HG02588 (cell line): Measurements from ENCODE around the gene OR51E1.
A peak's percentile ranks its signal among the peaks of the same experiment; 100 is the strongest.

Experiments
- ATAC-seq: cut with Tn5 transposase; IDR thresholded peaks from one replicate; pipeline ENCODE4 v1.9.1; 2021; ENCODE audit warnings: mild to moderate bottlenecking, moderate library complexity; ENCODE audit not compliant: unreplicated experiment

Gene OR51E1

GRCh38 chr11:4643682-4644081, at the start of gene OR51E1:
OR51E1 (plus strand) TSS chr11:4643982; CDS start chr11:4652527, 8,545 bp downstream.
- no peak for ATAC-seq

DNA sequence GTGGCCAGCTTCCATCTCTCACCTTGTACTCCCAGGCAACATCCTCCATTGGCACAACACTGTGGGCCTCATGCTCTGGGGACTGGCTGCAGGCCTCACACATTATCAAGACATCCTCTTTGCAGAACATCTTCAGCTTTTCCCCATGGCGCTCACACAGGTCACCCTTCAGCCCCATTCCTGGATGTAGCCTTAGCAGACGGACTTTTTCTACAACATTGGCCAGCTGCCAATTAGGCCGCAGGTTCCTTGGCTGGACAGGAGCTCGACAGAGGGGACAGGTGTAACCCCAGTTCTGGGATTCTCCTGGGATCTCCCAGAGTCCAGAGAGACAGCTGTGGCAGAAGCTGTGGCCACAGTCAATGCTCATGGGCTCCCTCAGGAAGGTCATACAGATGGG, 38.7 kb upstream of the OR51E1 start:
- ATAC-seq: no peak

DNA sequence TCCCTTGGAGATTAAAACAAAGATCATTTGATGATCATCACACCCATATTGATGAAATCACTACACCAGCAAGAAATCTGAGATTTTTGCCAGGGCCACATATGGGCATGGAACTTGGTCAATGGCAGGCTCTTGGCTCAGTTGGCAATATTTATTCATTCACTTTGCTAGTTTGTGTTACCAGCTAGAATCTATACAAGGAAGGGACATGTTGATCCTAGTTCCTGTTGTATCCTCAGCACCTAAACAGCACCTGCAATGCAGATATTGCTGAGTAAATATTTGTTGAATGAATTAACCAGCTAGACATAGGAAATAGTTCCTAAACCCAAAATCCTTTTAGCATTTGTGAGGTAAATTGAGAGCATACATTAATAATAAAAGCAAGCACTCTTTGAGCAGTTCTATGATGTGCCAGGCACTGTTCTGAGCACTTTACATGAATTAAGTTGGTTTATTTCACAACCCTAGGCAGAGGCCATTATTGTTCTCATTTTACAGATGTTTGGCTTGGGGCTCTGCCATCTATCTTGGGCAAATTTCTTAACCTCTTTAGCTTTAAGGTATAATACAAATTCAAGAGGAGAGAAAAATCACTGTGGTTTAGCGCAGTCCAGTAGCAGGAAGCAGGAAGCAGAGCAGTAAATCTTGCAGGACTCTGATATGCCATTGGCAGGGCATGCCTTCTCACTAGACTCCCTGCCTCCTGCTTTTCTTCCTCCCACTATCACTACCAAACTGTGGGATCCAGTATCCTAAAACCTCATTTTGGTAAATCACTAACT, 37.4 kb upstream of the OR51E1 start:
- no peak for ATAC-seq

DNA sequence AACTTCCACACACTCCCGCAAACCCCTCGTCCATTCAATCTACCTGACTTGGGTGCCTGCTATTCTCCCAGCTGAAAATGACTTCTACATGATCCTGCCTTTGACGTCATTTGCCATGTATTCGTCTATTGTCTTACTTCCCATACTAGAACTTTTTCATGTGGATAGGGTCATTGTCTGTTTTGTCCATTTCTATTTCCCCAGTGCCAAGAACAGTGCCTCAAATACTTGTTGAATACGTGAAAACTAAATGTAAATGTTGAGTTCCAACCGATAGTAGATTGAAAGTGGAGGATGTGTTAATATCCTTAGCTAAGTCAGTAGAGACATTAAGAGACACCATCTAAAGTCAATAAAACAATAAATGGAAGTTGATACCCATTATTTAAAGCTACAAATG, 36.7 kb upstream of the OR51E1 start:
- no peak for ATAC-seq

DNA sequence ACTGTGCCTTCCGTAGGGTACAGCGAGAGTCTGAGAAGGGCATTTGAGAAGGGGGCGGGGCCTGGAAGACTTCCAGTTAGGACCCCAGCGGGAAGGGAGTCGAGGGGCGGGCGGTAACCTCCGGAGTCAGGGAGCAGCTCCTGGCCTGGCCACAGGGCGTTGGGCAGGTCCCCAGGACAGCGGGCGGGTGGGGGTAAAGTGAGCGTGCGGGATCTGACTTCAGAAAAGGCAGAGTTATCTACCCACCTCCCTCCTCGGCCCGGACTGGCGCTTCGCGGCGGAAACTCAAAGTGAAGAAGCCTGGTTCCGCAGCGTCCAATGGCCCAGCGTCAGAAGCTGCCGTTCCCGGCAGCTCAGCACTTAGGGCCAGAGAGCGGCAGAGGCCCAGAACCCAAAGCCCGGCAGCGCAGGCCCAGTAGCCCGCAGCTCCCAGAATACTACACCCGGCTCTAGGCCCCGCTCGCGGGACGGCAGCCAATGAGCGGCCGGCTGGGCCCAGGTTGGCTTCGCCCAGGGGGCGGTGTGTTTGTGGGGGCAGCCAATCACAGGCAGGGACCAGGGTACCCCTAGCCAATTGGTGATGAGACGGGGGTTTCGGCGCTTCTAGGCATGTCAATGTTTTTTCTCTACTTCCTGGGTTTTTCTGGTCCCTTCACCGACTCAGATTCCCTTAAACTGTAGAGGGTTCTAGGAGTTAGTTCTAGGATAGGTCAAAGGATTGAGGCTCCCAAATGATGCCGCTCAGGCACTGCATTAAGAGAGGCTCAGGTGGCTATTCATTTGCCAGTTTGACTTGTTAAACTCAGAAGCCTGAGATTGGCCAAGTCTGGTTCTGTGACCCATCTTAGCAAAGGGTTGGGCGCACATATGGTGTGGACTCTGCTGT, 35.8 kb upstream of the OR51E1 start, which contains the start of gene TRIM68:
Gene TRIM68, minus strand, starts transcription at position 451 of the 886 bp plus-strand sequence. CDS start 2,727 bp downstream, outside the sequence.
- peak; percentile 100 for ATAC-seq

DNA sequence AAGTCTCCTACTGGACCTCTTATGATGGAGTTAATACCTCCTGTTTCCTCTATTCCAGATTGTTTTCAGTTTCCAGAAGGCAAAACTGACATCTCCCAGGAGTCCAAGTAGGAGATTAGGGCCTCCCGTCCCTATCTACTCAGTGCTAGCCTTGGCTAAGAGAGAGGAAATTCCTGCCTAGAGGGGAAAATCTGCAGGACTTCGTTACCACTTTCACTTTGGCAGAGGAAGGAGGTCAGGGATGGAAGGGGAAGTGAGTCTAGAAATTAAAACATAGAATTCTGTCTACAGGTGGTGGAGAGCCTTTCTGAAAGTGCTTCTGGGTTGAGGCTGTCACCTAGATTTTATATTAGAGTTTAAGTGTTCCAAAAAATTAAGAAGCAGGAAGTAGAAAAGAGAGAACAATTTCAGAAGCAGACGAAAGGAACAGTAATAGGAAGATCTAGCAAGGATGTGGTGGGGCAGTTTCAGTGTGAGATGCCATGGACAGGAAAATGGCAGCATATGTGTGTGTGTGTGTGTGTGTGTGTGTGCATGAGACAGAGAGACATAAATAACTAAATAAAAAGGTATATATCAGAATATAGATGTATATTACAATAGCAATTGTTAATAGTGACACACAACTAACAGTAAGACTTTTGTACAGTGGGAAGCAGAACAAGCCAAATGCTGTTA, 33.4 kb upstream of the OR51E1 start:
- ATAC-seq: no peak

- no peak for ATAC-seq
Observed at GRCh38 chr11:4611986-4612385, 31.8 kb upstream of the OR51E1 start.

DNA sequence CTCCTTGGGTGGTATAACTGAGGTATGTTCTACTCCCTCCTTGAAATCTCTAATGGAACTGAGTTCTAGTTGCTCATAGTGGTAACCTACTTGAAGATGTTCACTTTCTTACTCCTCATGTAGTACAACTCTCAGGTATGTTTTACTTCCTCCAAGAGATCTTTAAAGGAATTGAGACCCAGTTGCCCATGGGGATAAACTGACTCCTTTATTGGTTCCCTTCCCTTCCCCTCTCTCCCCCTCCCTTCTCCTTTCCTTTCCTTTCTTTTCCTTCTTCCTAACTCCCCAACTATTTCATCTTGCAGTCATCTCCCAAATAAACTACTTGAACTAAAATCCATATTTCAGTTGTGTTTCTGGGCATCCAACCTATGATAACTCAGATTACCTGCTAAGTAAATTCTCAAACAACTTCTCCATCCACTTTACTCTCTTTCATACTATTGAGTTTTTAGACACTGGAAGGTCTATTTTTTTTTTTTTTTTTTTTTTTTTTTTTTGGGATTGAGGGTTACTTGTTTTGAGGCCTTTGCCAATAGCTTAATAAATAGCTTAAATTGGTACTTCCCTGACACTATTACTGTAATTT, 27.8 kb upstream of the OR51E1 start:
- no peak for ATAC-seq

DNA sequence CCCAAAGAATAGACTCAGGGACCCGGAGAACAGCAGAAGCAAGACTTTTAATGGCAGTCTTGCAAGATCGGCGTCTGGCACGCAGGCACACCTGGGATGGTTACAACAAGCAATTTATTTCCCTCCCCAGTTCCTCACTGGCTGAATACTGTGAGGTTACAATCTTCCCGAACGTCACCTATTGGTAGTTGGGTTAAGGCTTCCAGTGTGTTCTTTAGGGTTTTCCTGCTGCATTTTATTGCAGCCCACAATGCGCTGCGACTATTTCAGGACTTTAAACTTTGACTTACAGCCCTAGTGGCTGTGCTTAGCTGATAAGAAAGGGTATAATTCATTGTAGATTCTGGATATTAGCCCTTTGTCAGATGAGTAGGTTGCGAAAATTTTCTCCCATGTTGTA, 24.3 kb upstream of the OR51E1 start:
- ATAC-seq: no peak

- no peak for ATAC-seq
Observed at GRCh38 chr11:4626207-4627099, 17.3 kb upstream of the OR51E1 start.

DNA sequence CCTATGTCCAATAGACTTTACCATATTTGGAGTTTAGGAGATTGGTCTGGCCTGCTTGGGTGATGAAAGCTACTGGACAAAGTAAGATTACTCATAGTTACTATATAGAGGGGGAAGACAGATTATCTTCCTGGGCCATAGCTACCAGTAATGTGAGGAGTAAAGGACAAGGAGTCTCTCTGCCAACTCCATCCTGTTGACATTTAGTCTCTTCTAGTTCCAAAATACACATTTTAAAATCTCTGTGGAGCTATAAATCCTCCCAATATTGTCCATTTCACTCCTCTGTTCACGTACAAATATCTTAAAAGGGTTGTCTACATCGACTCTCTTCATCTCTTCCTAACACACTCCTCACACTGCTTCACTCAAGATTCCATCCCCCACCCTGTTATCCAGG, 7.6 kb upstream of the OR51E1 start:
- ATAC-seq: no peak

- peak; percentile 93 for ATAC-seq
Observed at GRCh38 chr11:4636962-4637661, 6.7 kb upstream of the OR51E1 start, which contains the start of gene OR51D1. OR51D1 (plus strand) TSS chr11:4637477; CDS start chr11:4639791, 2,314 bp downstream.

DNA sequence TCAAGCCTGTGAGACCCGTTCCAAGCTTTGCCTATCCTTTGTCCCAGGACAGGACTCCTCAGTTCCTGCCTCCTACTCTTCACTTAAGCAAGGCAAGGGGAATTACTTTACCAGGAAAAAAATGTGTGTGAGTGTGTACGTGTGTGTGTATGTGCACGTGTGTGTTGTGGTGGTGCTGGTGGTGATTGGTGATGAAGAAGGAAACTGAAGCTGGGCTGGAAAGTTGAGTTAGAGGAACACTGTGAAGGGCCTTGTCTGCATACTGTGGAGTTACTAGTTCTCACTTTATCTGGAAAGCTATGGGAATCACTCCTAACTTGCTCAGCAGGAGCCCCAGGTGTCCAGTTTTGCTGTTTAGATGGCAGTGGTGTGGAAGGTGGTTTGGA, 6.1 kb upstream of the OR51E1 start:
- no peak for ATAC-seq

- ATAC-seq: no peak
Observed at GRCh38 chr11:4639931-4640330, 3.9 kb upstream of the OR51E1 start.

- no peak for ATAC-seq
Observed at GRCh38 chr11:4641501-4641900, 2.3 kb upstream of the OR51E1 start.

DNA sequence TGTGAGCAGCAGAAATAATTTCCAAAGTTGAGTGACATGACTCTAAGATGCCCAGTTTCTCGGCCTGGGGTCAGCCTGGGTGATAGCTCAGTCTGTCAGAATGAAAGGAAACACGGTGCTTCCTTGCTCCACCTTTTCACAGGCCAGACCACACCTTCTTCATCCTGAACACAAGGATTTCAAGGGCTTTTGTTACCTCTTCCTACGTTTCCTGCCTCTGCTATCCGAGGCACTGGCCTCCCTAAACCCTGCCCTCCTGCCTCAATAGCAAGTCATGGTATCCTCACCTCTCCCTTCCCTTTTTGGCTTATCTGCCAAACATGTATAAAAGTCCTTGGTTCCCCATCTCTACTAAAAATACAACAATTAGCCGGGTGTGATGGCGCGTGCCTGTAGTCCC, 1.7 kb upstream of the OR51E1 start:
- no peak for ATAC-seq

- ATAC-seq: no peak
Observed at GRCh38 chr11:4643076-4643475, 706 bp upstream of the OR51E1 start.

DNA sequence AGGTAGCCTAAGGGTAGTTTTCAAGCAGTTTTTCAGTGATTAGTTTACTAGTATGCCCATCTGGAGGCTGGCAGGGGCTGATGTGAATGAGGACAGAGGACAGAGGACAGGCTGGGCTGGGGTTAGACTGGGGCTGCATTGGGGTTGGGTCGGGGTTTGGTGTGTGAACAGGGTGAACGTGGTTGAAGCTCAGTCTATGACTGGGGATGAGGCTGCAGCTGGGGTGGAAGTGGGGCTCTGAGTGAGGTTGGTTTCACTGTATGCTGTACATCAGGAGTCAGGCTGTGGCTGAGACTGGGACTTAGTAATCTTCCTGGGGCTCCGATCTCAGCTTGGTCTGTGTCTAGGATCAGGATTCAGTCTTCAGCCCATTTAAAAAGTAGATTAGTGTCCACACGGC, 451 bp downstream of the OR51E1 start:
- ATAC-seq: no peak

GRCh38 chr11:4645974-4646373, 2.2 kb downstream of the OR51E1 start:
- no peak for ATAC-seq
